Heart right ventricle (tissue), 16 donors: ENCODE data around the gene SMCHD1. TPM values are rescaled to one million over a fixed set of nuclear protein-coding genes. Genes with fewer than 3 reads are reported as not detected.
"Not testable (repeated sequence)": the region's sequence is repeated elsewhere in the genome, so short reads cannot be mapped to it uniquely, and the experiment has no call there.

Experiments used
- ATAC-seq, 8 donors: fragments of 200-7000 bp; cut with Tn5 transposase; one replicate each; pipeline ENCODE4 v1.9.1; 2020; ENCODE audit warnings: mild to moderate bottlenecking in 8 of 8, moderate library complexity in 8 of 8, moderate number of reproducible peaks in 1 of 8
- DNase-seq, 2 donors: peaks; one replicate each; pipeline ENCODE4 v3.0.0-alpha.2; 2020
- H3K27ac ChIP-seq, 10 donors: fragments of 200-600 bp; sonication (generic) in 2 of 10; one replicate each; pipeline versions ENCODE4 v1.5.0 to v1.8.0; 2020 to 2022; ENCODE audit warnings: mild to moderate bottlenecking in 3 of 10
- H3K27me3 ChIP-seq, 7 donors: fragments of 200-600 bp; one replicate each; pipeline ENCODE4 v1.8.0; 2021 to 2022; ENCODE audit warnings: mild to moderate bottlenecking in 2 of 7
- H3K36me3 ChIP-seq, 9 donors: fragments of 200-600 bp; sonication (generic) in 1 of 9; one replicate each; pipeline versions ENCODE4 v1.5.0 to v1.8.0; 2020 to 2022; ENCODE audit warnings: mild to moderate bottlenecking in 2 of 9
- H3K4me1 ChIP-seq, 9 donors: fragments of 200-600 bp; sonication (generic) in 1 of 9; one replicate each; pipeline versions ENCODE4 v1.5.0 to v1.8.0; 2020 to 2022; ENCODE audit warnings: mild to moderate bottlenecking in 4 of 9
- H3K4me3 ChIP-seq, 10 donors: fragments of 200-600 bp; sonication (generic) in 2 of 10; one replicate each; pipeline versions ENCODE4 v1.5.0 to v1.8.0; 2020 to 2022; ENCODE audit warnings: mild to moderate bottlenecking in 7 of 10, moderate library complexity in 2 of 10
- H3K9me3 ChIP-seq, 11 donors: fragments of 200-600 bp in 10 of 11; sonication (generic) in 2 of 11; one replicate each; pipeline versions ENCODE4 v1.5.0 to v1.8.0; 2013 to 2022; ENCODE audit warnings: mild to moderate bottlenecking in 2 of 11, control low read depth in 1 of 11, moderate library complexity in 1 of 11
- CTCF ChIP-seq, 9 donors: fragments of 200-600 bp; sonication (generic) in 2 of 9; IDR thresholded peaks; one replicate each; pipeline versions ENCODE4 v1.5.0 to v1.8.0; 2021 to 2022; ENCODE audit warnings: antibody characterized with exemption in 9 of 9, mild to moderate bottlenecking in 5 of 9, moderate library complexity in 1 of 9
- WGBS, 2 donors: extraction: QIAGEN DNeasy Blood & Tissue Kit; methylation state at CpG; one replicate each; pipeline ENCODE4 v1.1.7; 2013; ENCODE audit warnings: inconsistent platforms in 1 of 2; 5-methylcytosine and 5-hydroxymethylcytosine counted together
- intact Hi-C, 10 donors: fragments of 100-400 bp; cut with DNase I; formaldehyde crosslinking; loops; one replicate each; pipeline versions ENCODE4 v1.11.1 to v1.14.2; 2022
- polyA plus RNA-seq, 2 donors: library from polyadenylated mRNA; stranded (reverse); fragments of 200-250 nt; gene quantifications; one replicate each; pipeline ENCODE4 v1.2.3, GENCODE V29; 2013
- total RNA-seq, 10 donors: library from RNA; stranded (reverse); fragmentation: NEBNext Ultra II Directional in 3 of 10; extraction: Animal tissue kit (Norgen Biotek cat#: 25700) in 3 of 10; gene quantifications; one replicate each; pipeline versions ENCODE4 v1.2.1 to v1.2.4, GENCODE V29; 2021 to 2023
- donor health status: Arrhythmogenic right ventricular cardiomyopathy.
- donor health status: ischemic (EF 13 %, LVEDD 7.1; RV severe dilation, severe dysfunction).
- donor health status: healthy with polysubstance abuse.
- donor health status: DM: no; HTN: yes; CAD: no.
- donor health status: DM: no; HTN: no; CAD: no.
- donor health status: ischemic (EF 25% LVEDD 6.9; RV normal size, moderate dysfunction).
- donor health status: ischemic (EF 25% LVEDD 5.7; RV mildly dilated, moderate dysfunction).
- donor health status: healthy.
- donor health status: DM: yes; HTN: yes; CAD: no.
- donor health status: Ischemic cardiomyopathy.
- donor health status: ischemic (EF 35%, LVEDD 5.7; RV mildly dilated, moderate dysfunction).
- donor health status: nonischemic (EF 11% LVEDD 7.7; RV severe dilation, severe dysfunction).
- donor health status: DM: yes; HTN: yes; CAD: no.
- donor health status: PGD.
- donor health status: ischemic (EF 29% LVEDD 5.4; RV normal size, mild dysfunction).
- donor health status: nonischemic (EF 23%, LVEDD 6.1; RV moderate dilation, normal function).

Gene SMCHD1
- total and polyA plus RNA-seq, 12 donors = 6.3 to 35.3 (median 30.3) TPM

GRCh38 chr18:2723207-2723606, 67.7 kb downstream of the SMCHD1 start:
- intact Hi-C loops = loop anchor here in 1 of 10 donors (10.0 kb wide), 1 partner anchor 52 kb away; no protein-coding TSS in a partner anchor
- ATAC-seq = peak in 1 of 8 donors; percentile 22
- Histone ChIP-seq H3K4me3 (no peak overlapping the region), H3K27me3 (no peaks in the 10 kb centered on the region), H3K36me3 (peaks cover 0 to 100% (median 44%) of the 10 kb centered on the region in 9 donors), H3K27ac (no peak overlapping the region), H3K9me3 (no peaks in the 10 kb centered on the region), H3K4me1 (peaks cover 0 to 23% (median 3%) of the 10 kb centered on the region in 9 donors)
- no peak for DNase-seq
- TF ChIP-seq CTCF (IDR thresholded peaks at IDR 0.05) = no peak
- 87% methylated on average over 1 of the region's 1 CpG for WGBS, 2 donors

- Histone ChIP-seq H3K27me3 (no peaks in the 10 kb centered on the region), H3K9me3 (no peaks in the 10 kb centered on the region), H3K4me3 (no peak overlapping the region), H3K4me1 (peaks cover 0 to 11% (median 0%) of the 10 kb centered on the region in 9 donors), H3K27ac (no peak overlapping the region), H3K36me3 (peaks cover 0 to 100% (median 67%) of the 10 kb centered on the region in 9 donors)
- DNase-seq (no peak), ATAC-seq (no peak)
- TF ChIP-seq CTCF (IDR thresholded peaks at IDR 0.05) = no peak
- intact Hi-C loops = loop anchor here in 1 of 10 donors (10.0 kb wide), 1 partner anchor 45 kb away; no protein-coding TSS in a partner anchor
- 98 to 100% methylated on average over 1 of the region's 1 CpG for WGBS, 2 donors
Measured at GRCh38 chr18:2729757-2730156, 74.2 kb downstream of the SMCHD1 start.

- Histone ChIP-seq H3K27me3 (no peaks in the 10 kb centered on the region), H3K27ac (no peak overlapping the region), H3K9me3 (peaks cover 0 to 4% (median 0%) of the 10 kb centered on the region in 11 donors), H3K36me3 (peaks cover 0 to 100% (median 66%) of the 10 kb centered on the region in 9 donors), H3K4me1 (no peaks in the 10 kb centered on the region), H3K4me3 (no peak overlapping the region)
- intact Hi-C loops = no loop called here
- no peak for ATAC-seq
- no peak for DNase-seq
- no peak for TF ChIP-seq CTCF (IDR thresholded peaks at IDR 0.05)
- 98 to 100% methylated on average over 3 of the region's 3 CpGs for WGBS, 2 donors
Measured at GRCh38 chr18:2736823-2737222, 81.3 kb downstream of the SMCHD1 start.

GRCh38 chr18:2740082-2740481, 84.6 kb downstream of the SMCHD1 start:
- not testable (repeated sequence) for H3K27ac ChIP-seq, DNase-seq, H3K4me1 ChIP-seq, ATAC-seq, H3K27me3 ChIP-seq, H3K4me3 ChIP-seq, H3K9me3 ChIP-seq
- 98 to 99% methylated on average over 3 of the region's 3 CpGs for WGBS, 2 donors
- intact Hi-C loops = loop anchor here in 1 of 10 donors (10.0 kb wide), 1 partner anchor 55 kb away; no protein-coding TSS in a partner anchor
- peaks cover 0 to 100% (median 61%) of the 10 kb centered on the region in 9 donors for H3K36me3 ChIP-seq

GRCh38 chr18:2746274-2746673, 90.7 kb downstream of the SMCHD1 start:
- intact Hi-C loops = loop anchor here in 1 of 10 donors (10.0 kb wide), 1 partner anchor 49 kb away; no protein-coding TSS in a partner anchor
- H3K27ac ChIP-seq = no peak overlapping the region
- no peaks in the 10 kb centered on the region for H3K9me3 ChIP-seq
- H3K36me3 ChIP-seq = peaks cover 0 to 99% (median 67%) of the 10 kb centered on the region in 9 donors
- H3K27me3 ChIP-seq = no peaks in the 10 kb centered on the region
- TF ChIP-seq CTCF (IDR thresholded peaks at IDR 0.05) = no peak
- no peak for DNase-seq
- H3K4me1 ChIP-seq = no peaks in the 10 kb centered on the region
- no peak overlapping the region for H3K4me3 ChIP-seq
- no peak for ATAC-seq
